Activated CD4-positive, CD25-positive, alpha-beta regulatory T cell treated with anti-CD3 and anti-CD28 coated beads, Interleukin-2, amount 50 U/mL, for 16 hours (primary cell): ENCODE data around the gene PTPRS.

Experiments
- DNase-seq: peaks from one replicate; pipeline ENCODE4 v3.0.0-alpha.2; 2020; ENCODE audit warnings: low read depth, low spot score

Gene PTPRS

DNA sequence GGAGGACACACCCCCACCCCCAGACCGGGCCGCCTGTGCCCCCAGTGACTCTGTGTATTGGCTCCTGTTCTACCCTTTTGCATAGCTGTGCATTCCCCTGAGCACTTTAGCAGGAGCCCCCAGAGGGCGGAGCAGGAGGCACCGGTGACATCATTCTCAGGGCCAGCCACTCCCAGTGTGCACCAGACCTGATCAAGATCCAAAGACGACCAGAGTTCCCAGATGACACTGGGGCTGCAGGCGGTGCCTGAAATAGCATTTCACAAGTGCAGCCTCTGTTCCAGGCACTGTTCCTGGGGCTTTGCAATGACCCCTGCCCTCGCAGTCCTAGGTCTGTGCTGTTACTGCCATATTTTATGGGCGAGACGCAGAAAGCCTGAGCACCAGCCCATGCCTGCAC, 14.5 kb upstream of the PTPRS start:
- no peak for DNase-seq

GRCh38 chr19:5354403-5354802, 13.8 kb upstream of the PTPRS start:
- DNase-seq, result no peak

GRCh38 chr19:5352229-5352763, 11.7 kb upstream of the PTPRS start:
- no peak for DNase-seq

DNA sequence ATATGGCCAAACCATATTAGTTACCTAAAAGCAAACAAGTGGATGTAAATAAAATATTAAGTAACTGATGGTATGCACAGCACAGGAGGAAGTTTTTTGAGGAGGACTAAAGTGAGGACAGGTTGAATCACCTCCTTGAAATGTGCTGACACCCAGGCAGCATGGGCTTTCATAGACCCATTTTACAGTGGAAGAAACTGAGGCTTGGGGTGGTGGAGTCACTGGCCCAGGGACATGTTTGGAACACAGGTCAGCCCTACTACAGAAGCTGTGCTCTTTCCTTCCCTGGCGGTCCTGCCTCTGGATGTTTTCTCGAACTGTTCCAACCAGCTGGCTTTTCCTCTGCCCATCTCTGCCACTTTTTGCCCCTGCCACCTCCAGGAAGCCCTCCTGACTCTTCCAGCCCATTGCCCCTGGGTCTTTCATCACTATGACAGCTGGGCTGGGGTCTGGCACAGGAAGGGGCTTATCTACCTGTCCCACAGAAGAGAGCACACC, 11.2 kb upstream of the PTPRS start:
- DNase-seq, result no peak

DNA sequence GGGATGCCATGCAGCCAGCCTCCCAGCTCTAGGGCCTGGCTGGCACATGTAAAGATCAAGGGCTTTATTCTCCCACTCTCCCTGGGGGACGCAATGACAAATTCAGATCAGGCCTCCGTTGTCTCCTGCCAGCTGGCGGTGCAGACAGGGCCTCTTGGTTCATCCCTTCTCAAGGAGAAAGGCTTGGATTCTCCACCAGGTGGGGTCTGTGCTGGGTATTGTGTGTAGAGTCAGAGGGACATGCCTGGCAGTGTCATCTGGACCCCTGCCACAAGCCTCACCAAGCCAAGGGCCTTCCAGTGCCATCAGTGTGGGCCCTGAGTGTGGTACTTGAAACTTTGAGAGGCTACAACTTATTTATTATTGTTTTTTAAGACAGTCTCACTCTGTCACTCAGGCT, 8.4 kb upstream of the PTPRS start:
- DNase-seq, result no peak

- DNase-seq, result no peak
These were observed 5.3 kb upstream of the PTPRS start for GRCh38 chr19:5345895-5346386.

GRCh38 chr19:5343848-5344247, 3.2 kb upstream of the PTPRS start:
- DNase-seq, result no peak

DNA sequence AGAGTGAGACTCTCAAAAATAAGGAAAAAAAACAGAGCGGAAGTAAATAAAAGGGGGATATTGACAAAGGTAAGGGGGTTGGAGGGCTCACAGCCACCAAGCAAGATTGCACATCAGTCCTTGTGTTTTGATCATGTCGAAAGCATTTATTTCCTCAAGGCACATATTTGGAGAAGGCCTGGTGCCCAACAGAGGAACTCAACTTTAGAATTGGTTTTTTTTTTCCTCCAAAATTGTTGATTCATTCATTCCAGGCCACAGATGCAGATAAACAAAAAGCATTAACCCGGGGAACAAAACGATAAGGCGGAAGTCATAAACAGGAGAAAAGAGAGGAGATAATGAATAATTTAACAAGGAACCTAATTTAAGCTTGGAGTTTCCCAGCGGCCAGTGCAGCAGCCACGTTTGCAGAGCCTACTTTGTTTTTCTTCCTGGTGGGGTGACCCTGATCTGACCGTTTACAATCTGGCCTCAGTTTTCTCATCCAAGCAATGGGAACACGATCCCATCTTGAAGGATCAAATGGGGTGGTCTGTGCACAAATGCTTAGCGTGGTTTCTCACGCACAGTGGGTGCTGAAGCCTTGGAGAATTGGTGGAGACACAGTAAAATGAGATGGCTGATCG, 2.1 kb upstream of the PTPRS start:
- DNase-seq, result no peak

- no peak for DNase-seq
These were observed 1.4 kb upstream of the PTPRS start for GRCh38 chr19:5341981-5342380.

GRCh38 chr19:5341448-5341820, 822 bp upstream of the PTPRS start:
- DNase-seq, result no peak

- DNase-seq, result no peak
These were observed 519 bp downstream of the PTPRS start for GRCh38 chr19:5339950-5340636.

GRCh38 chr19:5339198-5339949, 1.2 kb downstream of the PTPRS start:
- no peak for DNase-seq

DNA sequence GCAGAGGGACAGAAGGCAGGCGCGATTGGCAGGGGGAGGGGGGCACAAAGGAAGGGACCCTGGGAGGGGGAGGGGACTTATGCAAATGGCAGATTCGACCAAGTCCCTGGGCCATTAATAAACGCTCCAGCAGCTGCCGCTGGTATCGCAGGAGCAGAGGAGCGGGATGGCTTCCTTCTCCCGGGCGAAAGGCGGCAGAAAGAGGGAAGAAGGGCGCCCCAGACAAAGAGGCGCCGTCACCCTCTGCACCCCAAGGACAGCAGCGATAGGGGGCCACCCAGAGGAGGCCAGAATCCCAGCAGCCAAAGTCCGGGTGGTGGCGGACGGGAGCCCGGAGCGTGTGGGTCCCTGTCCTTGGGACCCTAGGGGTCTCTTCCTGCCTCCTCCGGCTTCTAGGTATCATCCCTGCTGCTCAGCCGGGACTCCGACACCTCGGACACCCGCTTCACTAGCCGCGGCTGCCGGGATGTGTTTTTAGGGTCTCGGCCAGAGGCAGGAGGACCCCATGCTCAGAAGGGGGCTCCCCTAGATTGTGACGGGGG, 1.9 kb downstream of the PTPRS start:
- no peak for DNase-seq

GRCh38 chr19:5337708-5338655, 2.6 kb downstream of the PTPRS start:
- DNase-seq, result no peak

GRCh38 chr19:5337126-5337525, 3.5 kb downstream of the PTPRS start:
- DNase-seq, result no peak

GRCh38 chr19:5336195-5336965, 4.2 kb downstream of the PTPRS start:
- no peak for DNase-seq

GRCh38 chr19:5335593-5335992, 5.0 kb downstream of the PTPRS start:
- no peak for DNase-seq

DNA sequence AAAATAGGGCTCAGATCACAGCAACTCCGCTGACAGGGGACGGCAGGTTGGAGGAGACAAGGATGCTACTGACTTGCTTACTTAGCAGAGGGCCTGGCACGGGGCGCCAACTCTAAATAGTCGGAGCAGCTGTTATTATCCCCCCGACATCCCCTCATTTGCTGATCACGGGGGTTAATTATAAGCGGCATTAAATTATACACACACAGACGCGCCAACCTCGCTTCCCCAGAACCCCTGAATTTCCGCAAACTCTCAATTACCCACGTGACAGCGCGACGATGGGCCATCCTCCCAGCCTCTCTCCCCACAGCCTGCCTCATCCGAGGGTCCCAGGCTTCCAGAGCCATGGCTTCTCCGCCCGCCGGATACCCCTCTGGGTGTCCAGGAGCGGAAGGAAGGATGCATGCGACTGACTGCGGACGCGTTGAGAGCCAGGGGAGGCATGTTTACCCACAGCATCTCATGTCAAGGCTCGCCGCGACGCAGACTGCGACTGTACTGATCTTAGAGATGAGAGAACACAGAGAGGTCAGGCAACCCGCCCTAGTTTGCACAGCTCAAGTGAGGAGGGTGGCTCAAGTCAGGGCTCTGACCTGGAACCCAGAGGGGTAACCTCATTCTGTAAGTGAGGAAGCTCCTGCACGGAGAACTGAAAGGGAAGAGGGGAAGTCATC, 5.7 kb downstream of the PTPRS start:
- DNase-seq, result no peak

- DNase-seq, result no peak
These were observed 6.3 kb downstream of the PTPRS start for GRCh38 chr19:5334366-5334739.
